H54 (cell line): ENCODE data around the gene CFTR.

Experiments used
- DNase-seq: peaks from one replicate; pipeline ENCODE4 v3.0.0; 2011; ENCODE audit warnings: low spot score, mixed read lengths; ENCODE audit not compliant: insufficient read length
- FAIRE-seq: peaks from 3 replicates; lab custom pipeline; 2011; peaks lifted over from hg19 to GRCh38; lab: Jason Lieb, UNC
- POLR2A ChIP-seq: IDR thresholded peaks from 2 replicates; pipeline ENCODE4 v1.6.1; 2011; ENCODE audit warnings: low read depth, mild to moderate bottlenecking, low read length

CFTR gene

GRCh38 chr7:117664047-117664446 lies 184.2 kb downstream of the CFTR start:
- DNase-seq = no peak
- TF ChIP-seq POLR2A = no peak
- no peak for FAIRE-seq

- no peak for FAIRE-seq
- TF ChIP-seq POLR2A = no peak
- DNase-seq = no peak
Observed at GRCh38 chr7:117665368-117665767, 185.5 kb downstream of the CFTR start.

DNA sequence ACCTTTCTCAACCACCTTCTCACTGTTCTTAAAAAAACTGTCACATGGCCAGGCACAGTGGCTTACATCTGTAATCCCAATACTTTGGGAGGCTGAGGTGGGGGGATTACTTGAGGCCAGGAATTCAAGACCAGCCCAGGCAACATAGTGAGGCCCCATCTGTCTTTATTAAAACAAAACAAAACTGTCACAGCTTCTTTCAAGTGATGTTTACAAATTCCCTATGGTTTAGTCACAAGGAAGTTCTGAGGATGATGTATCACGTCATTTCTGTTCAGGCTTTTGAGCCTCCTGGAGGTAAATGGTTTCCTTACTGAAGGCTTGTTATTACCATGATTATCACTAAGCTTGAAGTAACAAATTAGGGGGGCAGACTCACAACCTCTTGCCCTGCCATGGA lies 186.2 kb downstream of the CFTR start:
- DNase-seq (peak; percentile 20), FAIRE-seq (no peak)
- no peak for TF ChIP-seq POLR2A

DNA sequence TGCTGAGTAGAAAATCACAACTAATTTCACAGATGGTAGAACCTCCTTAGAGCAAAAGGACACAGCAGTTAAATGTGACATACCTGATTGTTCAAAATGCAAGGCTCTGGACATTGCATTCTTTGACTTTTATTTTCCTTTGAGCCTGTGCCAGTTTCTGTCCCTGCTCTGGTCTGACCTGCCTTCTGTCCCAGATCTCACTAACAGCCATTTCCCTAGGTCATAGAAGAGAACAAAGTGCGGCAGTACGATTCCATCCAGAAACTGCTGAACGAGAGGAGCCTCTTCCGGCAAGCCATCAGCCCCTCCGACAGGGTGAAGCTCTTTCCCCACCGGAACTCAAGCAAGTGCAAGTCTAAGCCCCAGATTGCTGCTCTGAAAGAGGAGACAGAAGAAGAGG lies 186.9 kb downstream of the CFTR start:
- FAIRE-seq (no peak), DNase-seq (no peak)
- TF ChIP-seq POLR2A = no peak

- no peak for TF ChIP-seq POLR2A
- FAIRE-seq = no peak
Observed at GRCh38 chr7:117667456-117667855, 187.6 kb downstream of the CFTR start.

DNA sequence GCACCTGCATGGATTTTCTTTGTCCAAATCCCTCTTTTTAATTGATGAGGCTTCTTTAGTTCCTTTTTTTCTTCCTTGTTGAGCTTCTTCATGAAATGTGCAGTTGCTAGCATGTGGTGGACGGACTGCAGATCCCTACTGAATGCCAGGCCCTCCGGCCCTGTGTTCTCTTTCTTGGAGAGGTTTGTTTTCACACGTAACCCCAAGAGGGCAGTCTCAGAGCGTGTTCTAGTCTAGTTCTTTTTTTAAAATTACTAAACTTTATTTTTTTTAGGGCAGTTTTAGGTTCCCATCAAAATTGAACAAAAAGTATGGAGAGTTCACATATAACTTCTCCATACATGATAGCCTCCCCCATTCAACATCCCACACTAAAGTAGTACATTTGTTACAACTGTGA lies 190.0 kb downstream of the CFTR start:
- DNase-seq (no peak), FAIRE-seq (no peak)
- TF ChIP-seq POLR2A = no peak

More at GRCh38 chr7:117667456-117667855, 187.6 kb downstream of the CFTR start:
- no peak for DNase-seq

DNA sequence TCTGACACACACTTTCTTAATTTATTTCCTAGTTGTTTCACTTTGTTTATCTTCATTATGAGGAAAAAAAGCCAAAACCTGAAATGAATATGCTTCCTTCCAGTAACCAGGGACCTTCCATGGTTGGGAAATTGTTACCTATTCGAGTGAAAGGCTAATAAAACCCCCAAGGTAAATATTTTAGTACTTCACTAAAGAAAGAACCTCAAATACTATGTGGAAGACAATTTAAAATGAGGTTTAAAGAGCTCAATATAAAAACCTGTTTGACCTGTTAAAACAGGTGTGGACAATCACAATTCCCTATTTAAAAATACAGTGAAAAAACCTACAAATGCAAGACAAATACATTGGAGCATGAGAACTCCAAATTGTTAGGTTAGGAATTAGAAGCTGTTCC lies 192.6 kb downstream of the CFTR start:
- FAIRE-seq = no peak
- DNase-seq = no peak
- TF ChIP-seq POLR2A = no peak

DNA sequence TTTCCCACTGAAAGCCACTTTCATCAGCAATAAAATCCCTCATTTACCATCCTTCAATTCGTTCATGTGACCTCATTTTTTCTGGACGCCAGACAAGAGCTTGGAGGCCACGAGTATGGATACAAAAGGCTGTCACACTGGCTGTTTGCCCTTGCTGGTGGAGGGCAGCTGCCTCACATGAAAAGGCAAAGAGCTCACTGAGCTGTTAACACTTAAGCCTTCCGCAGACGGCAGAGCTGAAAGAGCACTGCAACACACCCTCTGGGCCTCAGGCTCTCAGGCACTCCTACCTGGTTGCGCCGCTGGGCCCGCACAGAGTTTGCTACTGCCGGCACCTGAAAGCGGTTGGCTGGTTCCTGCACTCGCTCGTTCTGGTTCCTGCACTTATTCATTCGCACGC lies 193.5 kb downstream of the CFTR start:
- FAIRE-seq = no peak
- no peak for DNase-seq
- TF ChIP-seq POLR2A = no peak

- peak; percentile 50 for FAIRE-seq
- no peak for DNase-seq
Observed at GRCh38 chr7:117673839-117674238, 194.0 kb downstream of the CFTR start.

GRCh38 chr7:117674617-117675016 lies 194.8 kb downstream of the CFTR start:
- FAIRE-seq = no peak

More at GRCh38 chr7:117673839-117674238, 194.0 kb downstream of the CFTR start:
- no peak for TF ChIP-seq POLR2A

DNA sequence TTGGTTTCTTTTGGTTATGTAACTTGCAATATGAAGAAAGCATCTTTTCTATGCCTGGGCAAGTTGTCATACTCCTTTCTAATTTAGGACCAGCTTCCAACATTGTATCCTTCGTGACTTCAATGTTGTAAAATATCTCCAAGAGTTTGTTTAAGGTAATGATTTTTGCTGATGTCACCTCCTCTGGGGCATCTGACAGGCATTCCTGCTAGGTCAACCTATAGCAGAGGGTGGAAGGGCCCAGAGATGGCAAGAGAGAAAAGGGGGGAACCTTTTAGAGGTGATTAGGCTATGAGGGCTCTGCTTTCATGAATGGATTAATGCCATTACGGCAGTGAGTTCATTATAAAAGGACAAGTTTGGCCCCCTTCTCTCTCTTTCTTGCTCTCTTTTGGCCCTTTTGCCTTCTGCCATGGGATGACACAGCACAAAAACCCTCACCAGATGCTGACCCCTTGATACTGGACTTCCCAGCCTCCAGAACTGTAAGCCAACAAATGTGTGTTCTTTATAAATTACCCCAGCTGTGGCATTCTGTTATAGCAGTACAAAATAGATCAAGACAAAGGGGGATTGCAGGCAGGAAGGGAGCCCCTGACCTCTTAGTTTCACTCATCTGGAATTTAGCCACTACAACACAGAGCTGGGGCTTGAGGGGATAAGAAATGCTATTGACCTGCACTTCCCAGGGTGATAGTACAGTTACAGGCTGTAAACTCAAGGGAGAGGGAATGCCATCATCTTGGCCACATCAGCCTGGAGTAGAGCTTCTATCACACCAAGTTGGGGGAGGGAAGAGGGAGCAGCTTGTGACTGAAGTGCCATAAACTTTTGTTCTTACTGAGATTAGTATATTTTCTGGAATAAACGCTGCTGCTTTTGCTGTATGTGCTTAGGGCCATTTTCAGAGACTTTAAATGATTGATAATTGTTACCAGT lies 195.9 kb downstream of the CFTR start:
- FAIRE-seq (no peak), DNase-seq (no peak)
- no peak for TF ChIP-seq POLR2A

More at GRCh38 chr7:117674617-117675016, 194.8 kb downstream of the CFTR start:
- DNase-seq = no peak
- no peak for TF ChIP-seq POLR2A

- FAIRE-seq (no peak), DNase-seq (no peak)
- TF ChIP-seq POLR2A = no peak
Observed at GRCh38 chr7:117679120-117679519, 199.3 kb downstream of the CFTR start.

- DNase-seq (no peak), FAIRE-seq (no peak)
- TF ChIP-seq POLR2A = no peak
Observed at GRCh38 chr7:117682681-117683385, 203.0 kb downstream of the CFTR start.
